ENCODE data around the gene CCSER1.

DNA sequence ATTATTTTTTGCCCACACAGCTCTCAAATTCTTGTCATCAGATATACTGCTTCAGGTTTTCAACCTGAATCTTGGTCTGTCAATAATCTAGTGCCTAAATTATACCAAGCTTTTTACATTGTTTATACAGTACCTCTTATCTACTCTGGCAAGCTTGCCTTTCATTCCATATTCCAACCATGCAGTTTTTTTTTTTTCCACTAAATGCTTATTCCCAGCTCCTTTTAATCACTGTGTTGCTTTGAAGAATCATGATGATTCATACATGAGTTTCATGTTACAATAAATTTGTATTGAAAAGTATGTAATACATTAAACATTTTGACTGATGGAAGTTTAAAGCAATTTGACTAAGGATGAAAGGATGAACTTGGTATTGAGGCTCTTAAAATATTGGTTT, 949.0 kb downstream of the CCSER1 start:
- TF ChIP-seq EZH2 (IDR thresholded peaks at IDR 0.05; ENCODE audit: borderline replicate concordance, low read depth, low read length, severe bottlenecking), result no peak
- TF ChIP-seq, protein P1, sequence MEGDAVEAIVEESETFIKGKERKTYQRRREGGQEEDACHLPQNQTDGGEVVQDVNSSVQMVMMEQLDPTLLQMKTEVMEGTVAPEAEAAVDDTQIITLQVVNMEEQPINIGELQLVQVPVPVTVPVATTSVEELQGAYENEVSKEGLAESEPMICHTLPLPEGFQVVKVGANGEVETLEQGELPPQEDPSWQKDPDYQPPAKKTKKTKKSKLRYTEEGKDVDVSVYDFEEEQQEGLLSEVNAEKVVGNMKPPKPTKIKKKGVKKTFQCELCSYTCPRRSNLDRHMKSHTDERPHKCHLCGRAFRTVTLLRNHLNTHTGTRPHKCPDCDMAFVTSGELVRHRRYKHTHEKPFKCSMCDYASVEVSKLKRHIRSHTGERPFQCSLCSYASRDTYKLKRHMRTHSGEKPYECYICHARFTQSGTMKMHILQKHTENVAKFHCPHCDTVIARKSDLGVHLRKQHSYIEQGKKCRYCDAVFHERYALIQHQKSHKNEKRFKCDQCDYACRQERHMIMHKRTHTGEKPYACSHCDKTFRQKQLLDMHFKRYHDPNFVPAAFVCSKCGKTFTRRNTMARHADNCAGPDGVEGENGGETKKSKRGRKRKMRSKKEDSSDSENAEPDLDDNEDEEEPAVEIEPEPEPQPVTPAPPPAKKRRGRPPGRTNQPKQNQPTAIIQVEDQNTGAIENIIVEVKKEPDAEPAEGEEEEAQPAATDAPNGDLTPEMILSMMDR (IDR thresholded peaks at IDR 0.05; ENCODE audit: borderline replicate concordance, extremely low read depth, low read length, poor library complexity, severe bottlenecking), result no peak
